Nephron (organoid): ENCODE data around the gene ATP8B3.

ENCODE experiments used
- H3K27ac Mint-ChIP-seq, 3 experiments: 2 replicates each; pipeline ENCODE4 v1.8.0; 2020; ENCODE audit warnings: mixed read lengths in 3 of 3, mild to moderate bottlenecking in 2 of 3, moderate library complexity in 1 of 3
- H3K27me3 Mint-ChIP-seq: 2 replicates; pipeline ENCODE4 v1.8.0; 2021; ENCODE audit warnings: low read depth, mild to moderate bottlenecking, moderate library complexity, mixed read lengths
- H3K36me3 Mint-ChIP-seq: 2 replicates; pipeline ENCODE4 v1.8.0; 2020; ENCODE audit warnings: low read depth, mixed read lengths
- H3K4me1 Mint-ChIP-seq: 2 replicates; pipeline ENCODE4 v1.8.0; 2020; ENCODE audit warnings: mixed read lengths
- H3K4me3 Mint-ChIP-seq, 3 experiments: 2 replicates each; pipeline ENCODE4 v1.8.0; 2020; ENCODE audit warnings: mild to moderate bottlenecking in 3 of 3, mixed read lengths in 3 of 3, moderate library complexity in 2 of 3
- H3K9me3 Mint-ChIP-seq: 2 replicates; pipeline ENCODE4 v1.8.0; 2020; ENCODE audit warnings: mixed read lengths
- CTCF ChIP-seq, 3 experiments: fragments of 200-600 bp; sonication (generic); IDR thresholded peaks; one replicate each; pipeline ENCODE4 v1.5.0; 2021; ENCODE audit warnings: antibody characterized with exemption in 3 of 3; ENCODE audit not compliant: unreplicated experiment in 3 of 3

The ATP8B3 gene

GRCh38 chr19:1840541-1841115 lies 28.6 kb upstream of the ATP8B3 start:
- Mint-ChIP-seq H3K9me3 (no peaks in the 10 kb centered on the region), H3K36me3 (no peaks in the 10 kb centered on the region), H3K27me3 (no peaks in the 10 kb centered on the region), H3K4me1 (peaks cover 41% of the 10 kb centered on the region), H3K27ac (peak overlapping the region; percentile 75 to 92 (median 80)), H3K4me3 (peak overlapping the region; percentile 44 to 77 (median 55))
- TF ChIP-seq CTCF (IDR thresholded peaks at IDR 0.05; ENCODE audit: unreplicated experiment in 3 of 3), result no peak

GRCh38 chr19:1839658-1840540 lies 27.8 kb upstream of the ATP8B3 start:
- peaks cover 41% of the 10 kb centered on the region for H3K4me1 Mint-ChIP-seq
- peak overlapping the region; percentile 75 to 92 (median 80) for H3K27ac Mint-ChIP-seq
- H3K9me3 Mint-ChIP-seq, result no peaks in the 10 kb centered on the region
- no peaks in the 10 kb centered on the region for H3K27me3 Mint-ChIP-seq
- peak overlapping the region; percentile 44 to 77 (median 55) for H3K4me3 Mint-ChIP-seq
- no peaks in the 10 kb centered on the region for H3K36me3 Mint-ChIP-seq
- no peak for TF ChIP-seq CTCF (IDR thresholded peaks at IDR 0.05; ENCODE audit: unreplicated experiment in 3 of 3)

GRCh38 chr19:1837625-1838105 lies 25.6 kb upstream of the ATP8B3 start:
- peak; percentile 92 to 97 (median 96) for TF ChIP-seq CTCF (IDR thresholded peaks at IDR 0.05; ENCODE audit: unreplicated experiment in 3 of 3)
- Mint-ChIP-seq H3K4me3 (no peak overlapping the region), H3K36me3 (no peaks in the 10 kb centered on the region), H3K27me3 (no peaks in the 10 kb centered on the region), H3K9me3 (no peaks in the 10 kb centered on the region), H3K27ac (peak overlapping the region in 1 of 3 experiments; percentile 59), H3K4me1 (peaks cover 32% of the 10 kb centered on the region)

GRCh38 chr19:1837222-1837565 lies 25.1 kb upstream of the ATP8B3 start:
- Mint-ChIP-seq H3K27me3 (no peaks in the 10 kb centered on the region), H3K36me3 (no peaks in the 10 kb centered on the region), H3K4me1 (peaks cover 28% of the 10 kb centered on the region), H3K9me3 (no peaks in the 10 kb centered on the region), H3K4me3 (no peak overlapping the region), H3K27ac (no peak overlapping the region)
- TF ChIP-seq CTCF (IDR thresholded peaks at IDR 0.05; ENCODE audit: unreplicated experiment in 3 of 3), result no peak

- H3K27me3 Mint-ChIP-seq, result no peaks in the 10 kb centered on the region
- no peaks in the 10 kb centered on the region for H3K9me3 Mint-ChIP-seq
- no peaks in the 10 kb centered on the region for H3K36me3 Mint-ChIP-seq
- H3K27ac Mint-ChIP-seq, result no peak overlapping the region
- H3K4me3 Mint-ChIP-seq, result no peak overlapping the region
- no peak for TF ChIP-seq CTCF (IDR thresholded peaks at IDR 0.05; ENCODE audit: unreplicated experiment in 3 of 3)
- H3K4me1 Mint-ChIP-seq, result peaks cover 22% of the 10 kb centered on the region
These were observed 24.6 kb upstream of the ATP8B3 start for GRCh38 chr19:1836458-1837221.
